IPS-NIHi7 (cell line): ENCODE measurements around the gene TECR.
"Not testable (repeated sequence)": the region's sequence is repeated elsewhere in the genome, so short reads cannot be mapped to it uniquely, and the experiment has no call there.

ENCODE experiments used
- DNase-seq: peaks from one replicate; pipeline ENCODE4 v3.0.0; 2012; ENCODE audit warnings: mixed read lengths; ENCODE audit errors: extremely low spot score

Gene TECR, protein sequence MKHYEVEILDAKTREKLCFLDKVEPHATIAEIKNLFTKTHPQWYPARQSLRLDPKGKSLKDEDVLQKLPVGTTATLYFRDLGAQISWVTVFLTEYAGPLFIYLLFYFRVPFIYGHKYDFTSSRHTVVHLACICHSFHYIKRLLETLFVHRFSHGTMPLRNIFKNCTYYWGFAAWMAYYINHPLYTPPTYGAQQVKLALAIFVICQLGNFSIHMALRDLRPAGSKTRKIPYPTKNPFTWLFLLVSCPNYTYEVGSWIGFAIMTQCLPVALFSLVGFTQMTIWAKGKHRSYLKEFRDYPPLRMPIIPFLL

GRCh38 chr19:14529254-14530004, at the start of gene TECR:
TECR (plus strand) TSS chr19:14529594; CDS start chr19:14529697, 103 bp downstream.
- peak; percentile 96 for DNase-seq

DNA sequence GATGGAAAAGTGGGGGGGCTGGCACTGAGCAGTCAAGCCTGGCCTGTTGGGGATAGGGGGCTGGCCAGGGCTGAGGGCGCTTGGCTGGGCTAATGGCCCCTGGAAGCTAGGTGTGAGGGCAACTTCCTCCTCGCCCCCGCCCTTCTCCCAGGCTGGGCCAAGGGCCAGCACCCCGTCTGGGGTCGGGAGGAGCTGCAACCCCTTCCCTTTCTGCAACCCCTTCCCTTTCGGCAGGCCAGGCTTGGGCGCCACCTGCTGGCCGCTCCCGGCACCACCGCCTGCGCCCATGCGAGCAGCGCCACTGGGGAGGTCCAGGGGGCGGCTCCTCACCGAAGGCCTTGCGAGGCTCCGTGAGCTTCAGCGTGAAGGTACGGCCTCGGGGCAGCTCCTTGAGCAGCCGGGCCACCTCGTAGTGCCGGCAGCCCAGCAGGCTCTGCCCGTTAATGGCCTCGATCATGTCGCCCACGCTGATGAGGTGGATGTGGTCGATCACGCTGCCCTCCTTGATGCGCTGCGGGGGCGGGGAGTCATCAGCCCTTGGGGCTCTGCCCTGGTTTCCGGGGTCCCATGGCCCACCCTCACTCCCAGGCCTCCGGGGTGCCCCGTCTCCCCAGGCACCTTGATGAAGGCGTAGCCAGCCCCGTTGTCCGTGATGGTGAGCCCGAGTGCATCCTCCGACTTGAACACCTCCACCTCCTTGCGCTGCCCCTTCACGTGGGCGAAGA, 49.3 kb upstream of the TECR start:
- DNase-seq: peak; percentile 94

DNA sequence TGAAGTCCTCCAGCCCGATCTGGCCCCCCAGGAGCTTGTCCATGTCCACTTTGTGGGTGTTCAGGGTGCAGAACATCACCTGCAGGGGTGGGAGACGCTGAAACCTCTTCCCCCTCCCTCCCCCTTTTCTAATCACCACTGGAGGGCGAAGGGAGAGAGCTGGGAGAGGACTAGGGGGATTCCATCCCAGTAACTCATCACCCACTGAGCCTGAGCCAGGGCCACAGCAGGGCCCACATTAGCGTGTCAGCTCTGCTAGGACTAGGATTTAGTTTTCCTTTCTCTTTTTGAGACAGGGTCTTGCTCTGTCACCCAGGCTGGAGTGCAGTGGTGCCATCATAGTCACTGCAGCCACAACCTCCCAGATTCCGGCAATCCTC, 48.7 kb upstream of the TECR start:
- no peak for DNase-seq

GRCh38 chr19:14482172-14482941, 47.0 kb upstream of the TECR start:
- DNase-seq: no peak

- no peak for DNase-seq
Observed at GRCh38 chr19:14487370-14488125, 41.8 kb upstream of the TECR start.

GRCh38 chr19:14492756-14493337, 36.5 kb upstream of the TECR start:
- no peak for DNase-seq

- no peak for DNase-seq
Observed at GRCh38 chr19:14494411-14494810, 35.0 kb upstream of the TECR start.

- DNase-seq: no peak
Observed at GRCh38 chr19:14494910-14495671, 34.3 kb upstream of the TECR start.

DNA sequence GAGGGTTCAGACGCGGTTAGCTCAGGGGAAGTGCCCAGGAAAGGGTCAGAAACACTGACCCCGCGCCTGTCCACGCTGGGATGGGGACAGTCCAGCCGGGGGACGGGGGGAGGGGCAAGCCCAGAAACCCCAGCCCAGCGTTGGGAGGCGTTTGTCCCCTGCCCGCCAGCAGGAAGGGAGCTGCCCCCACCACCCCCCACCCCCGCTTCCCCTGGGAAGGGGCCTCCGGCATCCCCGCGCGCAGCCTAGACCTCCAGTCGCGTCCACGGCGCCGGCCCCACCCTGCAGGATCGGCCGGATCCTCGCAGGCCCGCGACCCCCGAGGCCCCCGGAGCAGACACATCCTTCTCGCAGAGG, 33.7 kb upstream of the TECR start:
- peak; percentile 31 for DNase-seq

- peak; percentile 100 for DNase-seq
Observed at GRCh38 chr19:14496029-14496833, 33.2 kb upstream of the TECR start, which contains the start of gene GIPC1. GIPC1 (minus strand) TSS chr19:14496127; CDS start chr19:14482976, 13,151 bp downstream.

- no peak for DNase-seq
Observed at GRCh38 chr19:14496834-14497227, 32.6 kb upstream of the TECR start.

GRCh38 chr19:14497228-14497921, 32.0 kb upstream of the TECR start:
- no peak for DNase-seq

DNA sequence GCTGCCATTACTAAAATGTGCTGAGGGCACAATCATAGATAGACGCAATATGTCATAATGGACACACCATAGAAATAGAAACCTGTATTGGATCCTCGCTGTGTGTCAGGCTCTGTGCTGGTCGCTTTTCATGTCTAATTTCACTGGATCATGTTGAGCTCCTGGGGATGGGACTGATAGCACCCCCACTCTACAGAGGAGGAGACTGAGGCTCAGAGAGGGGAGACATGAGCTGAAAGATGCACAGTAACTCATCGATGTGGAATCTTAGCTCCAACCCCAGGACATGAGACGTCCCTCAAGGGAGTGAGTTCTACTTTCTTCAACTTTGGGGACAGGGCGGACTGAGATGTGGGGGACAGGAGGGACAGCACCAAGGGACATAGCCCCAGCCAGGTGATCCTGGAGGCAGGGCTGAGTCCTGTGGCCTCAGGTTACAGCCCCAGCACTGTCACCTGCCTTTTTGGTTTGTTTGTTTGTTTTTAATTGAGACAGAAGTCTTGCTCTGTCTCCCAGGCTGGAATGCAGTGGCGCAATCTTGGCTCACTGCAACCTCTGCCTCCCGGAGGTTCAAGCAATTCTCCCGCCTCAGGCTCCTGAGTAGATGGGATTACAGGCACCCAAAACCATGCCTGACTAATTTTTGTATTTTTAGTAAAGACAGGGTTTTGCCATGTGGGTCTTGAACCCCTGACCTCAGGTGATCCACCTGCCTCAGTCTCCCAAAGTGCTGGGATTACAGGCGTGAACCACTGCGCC, 26.9 kb upstream of the TECR start:
- no peak for DNase-seq

DNA sequence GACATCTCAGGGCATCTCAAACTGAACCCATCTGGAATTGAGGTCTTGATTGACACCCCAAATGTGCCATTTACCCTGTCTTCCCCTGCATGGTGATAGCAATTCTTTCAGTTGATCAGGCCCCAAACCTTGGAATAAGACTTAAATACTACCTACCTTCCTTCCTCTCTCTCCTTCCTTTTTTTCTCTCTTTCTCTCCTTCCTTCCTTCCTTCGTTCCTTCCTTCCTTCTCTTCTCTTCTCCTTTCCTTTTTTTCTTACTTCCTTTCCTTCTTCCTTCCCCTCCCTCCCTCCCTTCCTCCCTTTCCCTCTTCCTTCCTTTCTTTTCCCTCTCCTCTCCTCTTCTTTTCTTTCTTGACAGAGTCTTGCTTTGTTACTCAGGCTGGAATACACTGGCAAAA, 26.1 kb upstream of the TECR start:
- no peak for DNase-seq

GRCh38 chr19:14504575-14504974, 24.8 kb upstream of the TECR start:
- DNase-seq: not testable (repeated sequence)

DNA sequence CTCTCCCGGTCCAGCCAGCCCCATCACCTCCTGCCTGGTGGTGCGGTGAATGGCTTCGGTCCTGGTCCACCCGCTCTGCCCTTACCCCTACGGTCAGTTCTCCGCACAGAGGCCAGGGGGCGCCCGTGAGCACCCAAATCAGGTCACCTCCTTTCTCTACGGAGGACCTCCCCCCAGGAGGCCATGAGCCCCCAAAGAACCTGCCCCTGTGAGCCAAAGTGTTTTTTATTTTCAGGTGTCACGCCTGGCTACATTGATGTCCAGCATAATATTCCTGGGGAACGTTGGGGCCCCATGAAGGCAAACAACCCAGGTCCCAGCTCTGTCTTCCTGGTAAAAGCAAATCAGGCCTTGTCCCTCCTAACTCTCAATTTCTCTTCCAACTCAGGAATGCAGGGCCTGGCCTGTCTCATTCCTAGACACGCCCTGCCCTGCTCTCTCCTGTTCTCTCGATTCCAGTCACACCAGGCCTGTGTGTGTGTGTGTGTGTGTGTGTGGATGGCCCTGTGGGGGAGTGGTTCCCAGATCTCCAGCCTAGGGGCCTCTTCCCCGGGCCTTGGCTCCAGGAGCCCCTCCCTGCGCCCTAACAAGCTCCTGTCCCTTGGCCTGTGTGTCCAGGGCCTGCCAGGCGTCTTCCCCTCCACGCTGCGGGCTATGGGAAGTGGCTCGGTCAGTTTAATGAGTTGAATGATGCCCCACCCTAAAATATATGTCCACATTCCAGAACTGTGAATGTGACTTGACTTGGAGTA, 23.7 kb upstream of the TECR start:
- peak; percentile 92 for DNase-seq
